OCI-LY1 (cell line): Measurements from ENCODE around the gene ABCA9.
A peak's percentile ranks its signal among the peaks of the same experiment; 100 is the strongest.
"Not testable (repeated sequence)": the region's sequence is repeated elsewhere in the genome, so short reads cannot be mapped to it uniquely, and the experiment has no call there.

Experiments used
- H2AFZ ChIP-seq: fragments of 200-600 bp; sonication (generic), shearing (Covaris generic); 2 replicates; pipeline ENCODE4 v1.6.0; 2014; ENCODE audit warnings: antibody characterized with exemption, mild to moderate bottlenecking, low read length
- H3F3A ChIP-seq: fragments of 200-600 bp; sonication (generic), shearing (Covaris generic); 2 replicates; pipeline ENCODE4 v1.6.0; 2014; ENCODE audit warnings: mild to moderate bottlenecking, antibody characterized with exemption, low read length, moderate library complexity; ENCODE audit not compliant: insufficient read depth
- H3K27ac ChIP-seq: fragments of 200-600 bp; sonication (generic); 2 replicates; pipeline ENCODE4 v1.5.1; 2014; ENCODE audit warnings: low read length, mixed run types, mild to moderate bottlenecking, low read depth; ENCODE audit not compliant: poor library complexity, severe bottlenecking
- H3K27me3 ChIP-seq: fragments of 200-600 bp; sonication (generic); 2 replicates; pipeline ENCODE4 v1.6.0; 2014; ENCODE audit warnings: antibody characterized with exemption, mild to moderate bottlenecking, low read length, moderate library complexity; ENCODE audit not compliant: insufficient read depth
- H3K36me3 ChIP-seq: fragments of 200-600 bp; sonication (generic); 2 replicates; pipeline ENCODE4 v1.6.1; 2014; ENCODE audit warnings: mild to moderate bottlenecking, antibody characterized with exemption, low read length, moderate library complexity, mixed read lengths; ENCODE audit not compliant: insufficient read depth
- H3K4me1 ChIP-seq: fragments of 200-600 bp; sonication (generic); 2 replicates; pipeline ENCODE4 v1.5.1; 2014; ENCODE audit warnings: mild to moderate bottlenecking, low read length, moderate library complexity; ENCODE audit not compliant: insufficient read depth, severe bottlenecking
- H3K4me2 ChIP-seq: fragments of 200-600 bp; sonication (generic), shearing (Covaris generic); 2 replicates; pipeline ENCODE4 v1.6.1; 2014; ENCODE audit warnings: low read length
- H3K4me3 ChIP-seq: fragments of 200-600 bp; sonication (generic); 2 replicates; pipeline ENCODE4 v1.5.1; 2014; ENCODE audit warnings: low read length, low read depth, mild to moderate bottlenecking, mixed read lengths; ENCODE audit not compliant: poor library complexity, severe bottlenecking
- H3K79me2 ChIP-seq: fragments of 200-600 bp; shearing (Covaris generic); 2 replicates; pipeline ENCODE4 v1.6.1; 2016; ENCODE audit warnings: mixed run types, low read length, mixed read lengths; ENCODE audit not compliant: insufficient read depth
- H3K9ac ChIP-seq: fragments of 200-600 bp; sonication (generic), shearing (Covaris generic); 2 replicates; pipeline ENCODE4 v1.6.1; 2014; ENCODE audit warnings: mild to moderate bottlenecking, low read length, mixed read lengths
- H3K9me2 ChIP-seq: fragments of 200-600 bp; sonication (generic), shearing (Covaris generic); 2 replicates; pipeline ENCODE4 v1.6.1; 2014; ENCODE audit warnings: low read depth, mild to moderate bottlenecking, low read length, mixed read lengths
- H3K9me3 ChIP-seq: fragments of 200-600 bp; shearing (Covaris generic); 2 replicates; pipeline ENCODE4 v1.6.1; 2014; ENCODE audit warnings: low read length, mixed read lengths
- H4K20me1 ChIP-seq: fragments of 200-600 bp; sonication (generic), shearing (Covaris generic); 2 replicates; pipeline ENCODE4 v1.6.0; 2016; ENCODE audit warnings: mild to moderate bottlenecking, low read length; ENCODE audit not compliant: insufficient read depth
- CTCF ChIP-seq: fragments of 200-600 bp; sonication (generic), shearing (Covaris generic); IDR thresholded peaks from 2 replicates; pipeline ENCODE4 v1.5.1; 2017; ENCODE audit warnings: mild to moderate bottlenecking, antibody characterized with exemption, low read length, moderate library complexity, mixed read lengths
- EZH2 ChIP-seq: fragments of 200-600 bp; sonication (generic), shearing (Covaris generic); IDR thresholded peaks from 2 replicates; pipeline ENCODE4 v1.8.0; 2017; ENCODE audit warnings: borderline replicate concordance, mixed run types, mild to moderate bottlenecking, antibody characterized with exemption, low read length, moderate library complexity, mixed read lengths

ABCA9 gene

GRCh38 chr17:69070378-69071232, 9.9 kb upstream of the ABCA9 start:
- H3K27me3 ChIP-seq, H3K9ac ChIP-seq, H3F3A ChIP-seq: not testable (repeated sequence)

GRCh38 chr17:69069226-69069750, 8.6 kb upstream of the ABCA9 start:
- Histone ChIP-seq H3K9me2 (no peaks in the 10 kb centered on the region), H3K27me3 (no peaks in the 10 kb centered on the region), H3K4me2 (no peak overlapping the region), H3K79me2 (no peaks in the 10 kb centered on the region), H3K4me1 (peaks cover 5% of the 10 kb centered on the region), H3K4me3 (no peak overlapping the region), H3K9ac (no peak overlapping the region), H3K9me3 (no peaks in the 10 kb centered on the region), H3F3A (no peaks in the 10 kb centered on the region), H3K36me3 (no peaks in the 10 kb centered on the region), H4K20me1 (no peaks in the 10 kb centered on the region), H3K27ac (no peak overlapping the region), H2AFZ (no peak overlapping the region)
- no peak for TF ChIP-seq EZH2
- no peak for TF ChIP-seq CTCF

More at GRCh38 chr17:69070378-69071232, 9.9 kb upstream of the ABCA9 start:
- H4K20me1 ChIP-seq, H2AFZ ChIP-seq, H3K36me3 ChIP-seq, H3K4me3 ChIP-seq, H3K27ac ChIP-seq, H3K4me1 ChIP-seq, H3K9me2 ChIP-seq, H3K4me2 ChIP-seq, H3K79me2 ChIP-seq, H3K9me3 ChIP-seq: not testable (repeated sequence)

- Histone ChIP-seq H3K79me2 (no peaks in the 10 kb centered on the region), H3K4me3 (no peak overlapping the region), H4K20me1 (no peaks in the 10 kb centered on the region), H3K27ac (no peak overlapping the region), H3K9me3 (no peaks in the 10 kb centered on the region), H3K4me1 (peaks cover 5% of the 10 kb centered on the region), H2AFZ (no peak overlapping the region), H3K4me2 (no peak overlapping the region), H3K9ac (no peak overlapping the region), H3K27me3 (no peaks in the 10 kb centered on the region), H3K9me2 (no peaks in the 10 kb centered on the region), H3F3A (no peaks in the 10 kb centered on the region), H3K36me3 (no peaks in the 10 kb centered on the region)
- TF ChIP-seq EZH2 (no peak), CTCF (peak; percentile 16; the same call in 1 of the 2 replicates)
Measured at GRCh38 chr17:69067274-69068047, 6.7 kb upstream of the ABCA9 start.
